Colonic mucosa (tissue), 4 donors: ENCODE results near the gene DCAF6. TPM values are rescaled to one million over a fixed set of nuclear protein-coding genes. Genes with fewer than 3 reads are reported as not detected.

Experiments used
- DNase-seq: peaks from one replicate; pipeline ENCODE4 v3.0.0-alpha.2; 2020
- H3K27ac ChIP-seq: fragments of 200-600 bp; one replicate; pipeline ENCODE4 v1.8.0; 2021
- H3K27me3 ChIP-seq: fragments of 200-600 bp; one replicate; pipeline ENCODE4 v1.8.0; 2021
- H3K36me3 ChIP-seq: fragments of 200-600 bp; one replicate; pipeline ENCODE4 v1.8.0; 2021
- H3K4me1 ChIP-seq: fragments of 200-600 bp; one replicate; pipeline ENCODE4 v1.8.0; 2021; ENCODE audit warnings: mild to moderate bottlenecking
- H3K4me3 ChIP-seq: fragments of 200-600 bp; one replicate; pipeline ENCODE4 v1.8.0; 2021
- H3K9ac ChIP-seq, 2 donors: one replicate each; pipeline ENCODE4 v1.7.0; 2013; ENCODE audit warnings: control low read depth in 2 of 2, low read depth in 2 of 2, low read length in 2 of 2
- H3K9me3 ChIP-seq: fragments of 200-600 bp; one replicate; pipeline ENCODE4 v1.8.0; 2021
- intact Hi-C: fragments of 100-400 bp; cut with DNase I; formaldehyde crosslinking; loops from one replicate; pipeline ENCODE4 v1.14.1; 2022
- total RNA-seq, 2 donors: library from RNA; stranded (reverse); fragmentation: NEBNext Ultra II Directional in 1 of 2; extraction: Animal tissue kit (Norgen Biotek cat#: 25700) in 1 of 2; gene quantifications; one replicate each; pipeline ENCODE4 v1.2.1, GENCODE V29; 2021
- TF ChIP-seq, protein P1 (sequence below): fragments of 200-600 bp; IDR thresholded peaks from one replicate; pipeline ENCODE4 v1.8.0; 2022; ENCODE audit warnings: antibody characterized with exemption, mild to moderate bottlenecking
- donor health status: healthy.
- donor health status: DM: no; HTN: no; CAD: no.
- donor health status: DM: no; HTN: no; CAD: no.

DCAF6 gene
- total RNA-seq, 2 donors from 2014 or later: 47.2 to 67.0 TPM

DNA sequence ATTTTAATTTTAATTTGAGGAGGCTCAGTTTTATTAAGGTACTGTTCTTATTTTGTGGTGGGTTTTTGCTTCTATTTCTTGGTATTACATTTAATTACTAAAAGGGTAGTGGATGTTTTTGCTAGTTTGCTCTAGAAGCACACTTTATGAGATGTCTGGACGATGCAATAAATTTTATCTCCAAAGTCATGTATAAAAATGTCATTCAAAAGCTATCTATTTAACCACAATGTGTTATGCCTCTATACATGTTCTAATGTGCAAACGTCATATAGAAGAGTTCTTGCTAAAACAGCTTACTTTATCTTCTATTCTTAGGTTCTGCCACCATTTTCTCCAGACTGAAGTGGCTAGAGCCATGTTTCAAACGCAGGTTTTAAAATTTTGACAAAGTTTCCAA is 13.3 kb downstream of the DCAF6 start:
- intact Hi-C loops: no loop called here

DNA sequence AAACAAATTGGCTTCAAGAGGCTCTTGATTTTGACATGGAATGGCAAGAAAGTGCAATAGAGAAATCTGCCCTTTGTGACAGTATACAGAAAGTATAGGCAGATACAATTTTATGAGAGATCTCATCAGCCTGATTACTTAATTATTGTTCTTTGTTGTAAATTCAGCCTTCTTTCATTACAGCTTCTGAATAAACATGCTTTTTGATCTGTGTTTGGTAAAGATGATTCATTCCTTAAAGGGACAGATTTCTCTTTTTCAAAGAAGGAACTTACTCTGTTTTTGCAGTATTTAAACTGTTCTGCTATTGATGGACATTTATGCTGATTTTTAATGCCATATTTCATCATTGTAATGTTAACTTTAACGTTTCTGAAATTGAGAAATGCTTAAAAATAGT is 14.1 kb downstream of the DCAF6 start:
- no peak for DNase-seq
- no peaks in the 10 kb centered on the region for H3K27me3 ChIP-seq
- no peak overlapping the region for H3K9ac ChIP-seq
- intact Hi-C loops: no loop called here
- no peaks in the 10 kb centered on the region for H3K36me3 ChIP-seq
- no peaks in the 10 kb centered on the region for H3K9me3 ChIP-seq
- H3K4me1 ChIP-seq: no peaks in the 10 kb centered on the region
- TF ChIP-seq, protein P1, sequence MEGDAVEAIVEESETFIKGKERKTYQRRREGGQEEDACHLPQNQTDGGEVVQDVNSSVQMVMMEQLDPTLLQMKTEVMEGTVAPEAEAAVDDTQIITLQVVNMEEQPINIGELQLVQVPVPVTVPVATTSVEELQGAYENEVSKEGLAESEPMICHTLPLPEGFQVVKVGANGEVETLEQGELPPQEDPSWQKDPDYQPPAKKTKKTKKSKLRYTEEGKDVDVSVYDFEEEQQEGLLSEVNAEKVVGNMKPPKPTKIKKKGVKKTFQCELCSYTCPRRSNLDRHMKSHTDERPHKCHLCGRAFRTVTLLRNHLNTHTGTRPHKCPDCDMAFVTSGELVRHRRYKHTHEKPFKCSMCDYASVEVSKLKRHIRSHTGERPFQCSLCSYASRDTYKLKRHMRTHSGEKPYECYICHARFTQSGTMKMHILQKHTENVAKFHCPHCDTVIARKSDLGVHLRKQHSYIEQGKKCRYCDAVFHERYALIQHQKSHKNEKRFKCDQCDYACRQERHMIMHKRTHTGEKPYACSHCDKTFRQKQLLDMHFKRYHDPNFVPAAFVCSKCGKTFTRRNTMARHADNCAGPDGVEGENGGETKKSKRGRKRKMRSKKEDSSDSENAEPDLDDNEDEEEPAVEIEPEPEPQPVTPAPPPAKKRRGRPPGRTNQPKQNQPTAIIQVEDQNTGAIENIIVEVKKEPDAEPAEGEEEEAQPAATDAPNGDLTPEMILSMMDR: no peak
- no peak overlapping the region for H3K27ac ChIP-seq
- no peak overlapping the region for H3K4me3 ChIP-seq

More for the DNA sequence above, 13.3 kb downstream of the DCAF6 start:
- Histone ChIP-seq H3K9me3 (no peaks in the 10 kb centered on the region), H3K27ac (no peak overlapping the region), H3K27me3 (no peaks in the 10 kb centered on the region), H3K4me1 (no peaks in the 10 kb centered on the region), H3K9ac (no peak overlapping the region), H3K4me3 (no peak overlapping the region), H3K36me3 (no peaks in the 10 kb centered on the region)
- TF ChIP-seq, protein P1: no peak
- no peak for DNase-seq

DNA sequence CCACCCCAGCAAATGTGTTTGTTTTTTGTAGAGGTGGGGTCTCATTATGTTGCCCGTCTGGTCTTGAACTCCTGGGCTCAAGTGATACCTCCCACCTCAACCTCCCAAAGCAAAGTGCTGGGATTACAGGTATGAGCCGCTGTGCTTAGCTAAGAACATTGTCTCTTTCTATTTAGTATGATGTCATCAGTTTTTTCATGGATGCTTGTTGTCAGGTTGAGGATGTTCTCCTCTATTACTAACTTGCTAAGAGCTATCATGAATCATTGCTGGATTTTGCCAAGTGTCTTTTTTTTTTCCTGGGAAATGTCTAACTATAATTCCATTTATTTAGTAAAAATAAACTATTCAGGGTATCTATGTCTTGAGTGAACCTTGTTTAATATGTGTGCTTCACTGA is 19.4 kb downstream of the DCAF6 start:
- no peak for DNase-seq
- Histone ChIP-seq H3K27ac (no peak overlapping the region), H3K36me3 (no peaks in the 10 kb centered on the region), H3K9me3 (no peaks in the 10 kb centered on the region), H3K4me3 (no peak overlapping the region), H3K27me3 (no peaks in the 10 kb centered on the region), H3K4me1 (no peaks in the 10 kb centered on the region), H3K9ac (no peak overlapping the region)
- TF ChIP-seq, protein P1: no peak
- intact Hi-C loops: no loop called here

DNA sequence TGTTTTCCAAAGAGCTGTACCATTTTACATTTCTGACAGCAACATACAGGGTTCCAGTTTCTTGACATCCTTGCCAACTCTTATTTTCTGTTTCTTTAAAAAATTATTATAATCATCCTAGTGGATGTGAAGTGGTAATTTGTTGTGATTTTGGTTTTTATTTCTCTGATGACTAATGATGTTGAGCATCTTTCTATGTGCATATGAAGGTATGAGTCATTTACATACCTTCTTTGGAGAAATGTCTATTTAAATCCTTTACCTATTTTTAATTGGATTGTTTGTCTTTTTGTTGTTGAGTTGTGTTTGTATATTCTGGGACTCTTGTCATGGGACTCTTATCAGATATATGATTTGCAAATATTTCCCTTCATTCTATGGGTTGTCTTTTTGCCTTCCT is 21.2 kb downstream of the DCAF6 start:
- intact Hi-C loops: no loop called here
- Histone ChIP-seq H3K27ac (no peak overlapping the region), H3K4me3 (no peak overlapping the region), H3K9me3 (no peaks in the 10 kb centered on the region), H3K4me1 (no peaks in the 10 kb centered on the region), H3K9ac (no peak overlapping the region), H3K36me3 (no peaks in the 10 kb centered on the region), H3K27me3 (no peaks in the 10 kb centered on the region)
- no peak for DNase-seq
- TF ChIP-seq, protein P1: no peak

DNA sequence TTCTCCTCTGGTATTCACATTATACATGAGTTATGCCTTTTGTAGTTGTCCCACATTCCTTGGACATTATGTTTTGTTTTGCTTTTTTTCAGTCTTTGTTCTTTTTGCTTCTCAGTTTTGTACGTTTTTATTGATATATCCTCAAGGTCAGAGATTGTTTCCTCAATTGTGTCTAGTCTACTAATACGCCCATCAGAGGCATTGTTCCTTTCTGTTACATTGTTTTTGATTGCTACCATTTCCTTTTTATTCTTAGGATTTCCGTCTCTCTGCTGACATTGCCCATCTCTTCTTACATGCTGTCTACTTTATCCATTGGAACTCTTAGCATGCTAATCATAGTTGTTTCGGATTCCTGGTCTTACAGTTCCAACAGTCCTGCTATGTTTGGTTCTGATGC is 28.2 kb downstream of the DCAF6 start:
- DNase-seq: no peak
- Histone ChIP-seq H3K27ac (no peak overlapping the region), H3K36me3 (no peaks in the 10 kb centered on the region), H3K4me3 (no peak overlapping the region), H3K4me1 (no peaks in the 10 kb centered on the region), H3K9me3 (no peaks in the 10 kb centered on the region), H3K27me3 (no peaks in the 10 kb centered on the region), H3K9ac (no peak overlapping the region)
- intact Hi-C loops: no loop called here
- TF ChIP-seq, protein P1: no peak

DNA sequence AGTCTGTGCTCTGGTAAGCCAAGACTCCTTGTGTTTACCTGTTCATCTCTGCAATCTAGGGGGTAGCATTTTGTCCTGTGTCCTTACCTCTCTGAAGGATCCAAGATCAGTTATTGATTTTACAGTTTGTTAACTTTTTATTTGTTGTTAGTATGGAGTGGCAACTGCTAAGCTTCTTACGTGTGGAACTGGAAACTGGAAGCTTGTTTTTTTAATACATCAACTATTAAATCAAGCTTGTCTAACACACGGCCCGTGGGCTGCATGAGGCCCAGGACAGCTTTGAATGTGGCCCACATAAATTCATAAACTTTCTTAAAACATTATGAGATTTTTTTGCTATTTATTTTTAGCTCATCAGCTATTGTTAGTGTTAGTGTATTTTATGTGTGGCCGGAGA is 29.6 kb downstream of the DCAF6 start:
- Histone ChIP-seq H3K27me3 (no peaks in the 10 kb centered on the region), H3K4me3 (no peak overlapping the region), H3K36me3 (no peaks in the 10 kb centered on the region), H3K9me3 (no peaks in the 10 kb centered on the region), H3K4me1 (no peaks in the 10 kb centered on the region), H3K27ac (no peak overlapping the region), H3K9ac (no peak overlapping the region)
- TF ChIP-seq, protein P1: no peak
- intact Hi-C loops: no loop called here
- DNase-seq: no peak
